Left lung (tissue), 10 donors: ENCODE data around the gene SHISA7. TPM values are rescaled to one million over a fixed set of nuclear protein-coding genes. Genes with fewer than 3 reads are reported as not detected.

ENCODE experiments used
- ATAC-seq: fragments of 200-7000 bp; cut with Tn5 transposase; one replicate; pipeline ENCODE4 v1.9.1; 2020; ENCODE audit warnings: moderate library complexity
- DNase-seq, 4 donors: peaks; one replicate each; pipeline ENCODE4 v3.0.0-alpha.2; 2013 to 2020
- H3K27ac ChIP-seq, 2 donors: fragments of 200-600 bp; sonication (generic) in 1 of 2; one replicate each; pipeline versions ENCODE4 v1.5.0 to v1.8.0; 2020 to 2021
- H3K27me3 ChIP-seq, 2 donors: fragments of 200-600 bp; sonication (generic) in 1 of 2; one replicate each; pipeline versions ENCODE4 v1.5.0 to v1.8.0; 2020 to 2021
- H3K36me3 ChIP-seq, 2 donors: fragments of 200-600 bp; sonication (generic) in 1 of 2; one replicate each; pipeline versions ENCODE4 v1.5.0 to v1.8.0; 2020 to 2021
- H3K4me1 ChIP-seq, 2 donors: fragments of 200-600 bp; one replicate each; pipeline ENCODE4 v1.8.0; 2021
- H3K4me3 ChIP-seq, 2 donors: fragments of 200-600 bp; sonication (generic) in 1 of 2; one replicate each; pipeline versions ENCODE4 v1.5.0 to v1.8.0; 2020 to 2021; ENCODE audit warnings: mild to moderate bottlenecking in 1 of 2
- H3K9me3 ChIP-seq, 2 donors: fragments of 200-600 bp; sonication (generic) in 1 of 2; one replicate each; pipeline versions ENCODE4 v1.5.0 to v1.8.0; 2020 to 2021
- intact Hi-C, 2 donors: fragments of 100-400 bp; cut with DNase I; formaldehyde crosslinking; loops; one replicate each; pipeline versions ENCODE4 v1.11.2 to v1.14.2; 2022
- polyA plus RNA-seq, 6 donors: library from polyadenylated mRNA; unstranded; fragments of 120-200 nt; gene quantifications; one replicate each; pipeline ENCODE4 v1.2.1, GENCODE V29; 2013; ENCODE audit not compliant: insufficient read length in 6 of 6
- total RNA-seq, 2 donors: library from RNA; stranded (reverse); fragmentation: NEBNext Ultra II Directional; extraction: Animal tissue kit (Norgen Biotek cat#: 25700); gene quantifications; one replicate each; pipeline ENCODE4 v1.2.1, GENCODE V29; 2021
- TF ChIP-seq, protein P1 (sequence below), 2 donors: fragments of 200-600 bp; sonication (generic) in 1 of 2; IDR thresholded peaks; one replicate each; pipeline versions ENCODE4 v1.5.0 to v1.8.0; 2021; ENCODE audit warnings: antibody characterized with exemption in 2 of 2
- donor health status: DM: no; HTN: yes; CAD: no.
- donor health status: DM: no; HTN: no; CAD: no.

SHISA7 gene
- total and polyA plus RNA-seq, 8 donors: 0.11 to 0.23 (median 0.20) TPM; not detected in 2

DNA sequence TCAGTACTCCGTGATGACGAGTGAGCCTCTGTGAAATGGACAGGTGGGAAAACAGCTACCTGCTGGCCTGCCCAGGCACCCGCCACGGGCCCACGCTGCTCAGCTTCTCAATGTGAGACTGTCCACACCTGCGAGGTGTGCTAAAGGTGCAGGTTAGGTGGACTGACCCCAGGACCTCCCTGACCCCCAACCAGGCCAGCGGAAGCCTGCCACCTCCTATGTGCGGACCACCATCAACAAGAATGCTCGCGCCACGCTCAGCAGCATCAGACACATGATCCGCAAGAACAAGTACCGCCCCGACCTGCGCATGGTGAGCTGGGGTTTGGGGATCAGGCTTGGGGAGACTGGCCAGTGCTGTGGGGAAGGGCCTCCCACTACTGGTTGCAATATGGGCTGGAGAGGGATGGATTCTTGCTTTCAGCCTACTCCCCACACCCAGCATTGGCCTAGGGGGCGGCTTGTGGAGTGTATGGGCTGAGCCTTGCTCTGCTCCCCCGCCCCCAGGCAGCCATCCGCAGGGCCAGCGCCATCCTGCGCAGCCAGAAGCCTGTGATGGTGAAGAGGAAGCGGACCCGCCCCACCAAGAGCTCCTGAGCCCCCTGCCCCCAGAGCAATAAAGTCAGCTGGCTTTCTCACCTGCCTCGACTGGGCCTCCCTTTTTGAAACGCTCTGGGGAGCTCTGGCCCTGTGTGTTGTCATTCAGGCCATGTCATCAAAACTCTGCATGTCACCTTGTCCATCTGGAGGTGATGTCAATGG is 55.2 kb downstream of the SHISA7 start:
- intact Hi-C loops: loop anchor here in 1 of 2 donors (10.0 kb wide), 1 partner anchor 83 kb away; no protein-coding TSS in a partner anchor
- Histone ChIP-seq H3K4me3 (peak overlapping the region; percentile 86 to 91), H3K36me3 (peaks cover 0 to 56% of the 10 kb centered on the region in 2 donors), H3K27me3 (no peaks in the 10 kb centered on the region), H3K4me1 (peaks cover 30 to 60% of the 10 kb centered on the region in 2 donors), H3K9me3 (no peaks in the 10 kb centered on the region), H3K27ac (no peak overlapping the region)
- TF ChIP-seq, protein P1, sequence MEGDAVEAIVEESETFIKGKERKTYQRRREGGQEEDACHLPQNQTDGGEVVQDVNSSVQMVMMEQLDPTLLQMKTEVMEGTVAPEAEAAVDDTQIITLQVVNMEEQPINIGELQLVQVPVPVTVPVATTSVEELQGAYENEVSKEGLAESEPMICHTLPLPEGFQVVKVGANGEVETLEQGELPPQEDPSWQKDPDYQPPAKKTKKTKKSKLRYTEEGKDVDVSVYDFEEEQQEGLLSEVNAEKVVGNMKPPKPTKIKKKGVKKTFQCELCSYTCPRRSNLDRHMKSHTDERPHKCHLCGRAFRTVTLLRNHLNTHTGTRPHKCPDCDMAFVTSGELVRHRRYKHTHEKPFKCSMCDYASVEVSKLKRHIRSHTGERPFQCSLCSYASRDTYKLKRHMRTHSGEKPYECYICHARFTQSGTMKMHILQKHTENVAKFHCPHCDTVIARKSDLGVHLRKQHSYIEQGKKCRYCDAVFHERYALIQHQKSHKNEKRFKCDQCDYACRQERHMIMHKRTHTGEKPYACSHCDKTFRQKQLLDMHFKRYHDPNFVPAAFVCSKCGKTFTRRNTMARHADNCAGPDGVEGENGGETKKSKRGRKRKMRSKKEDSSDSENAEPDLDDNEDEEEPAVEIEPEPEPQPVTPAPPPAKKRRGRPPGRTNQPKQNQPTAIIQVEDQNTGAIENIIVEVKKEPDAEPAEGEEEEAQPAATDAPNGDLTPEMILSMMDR (IDR thresholded peaks at IDR 0.05): no peak
- DNase-seq (no peak), ATAC-seq (no peak)

DNA sequence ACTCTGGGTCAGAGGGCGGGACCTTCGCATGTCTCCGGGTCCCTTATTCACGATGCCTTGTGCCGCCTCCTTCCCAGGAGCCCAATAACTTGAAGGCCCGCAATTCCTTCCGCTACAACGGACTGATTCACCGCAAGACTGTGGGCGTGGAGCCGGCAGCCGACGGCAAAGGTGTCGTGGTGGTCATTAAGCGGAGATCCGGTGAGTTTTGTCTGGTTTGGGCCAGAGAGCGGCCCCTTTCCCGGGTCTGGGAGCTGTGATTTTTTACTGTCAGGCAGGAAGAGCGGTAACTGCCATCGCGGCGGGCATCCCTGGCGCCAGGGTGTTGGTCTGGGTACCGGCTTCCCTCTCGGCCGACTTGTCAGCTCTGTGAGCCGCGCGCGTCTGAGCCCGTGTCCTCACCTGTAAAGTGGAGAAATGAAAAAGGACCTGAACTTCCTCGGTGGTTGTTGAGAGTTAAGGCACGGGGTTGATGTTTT is 56.6 kb downstream of the SHISA7 start:
- TF ChIP-seq, protein P1 (IDR thresholded peaks at IDR 0.05): no peak
- Histone ChIP-seq H3K4me3 (peak overlapping the region; percentile 86 to 91), H3K27me3 (no peaks in the 10 kb centered on the region), H3K9me3 (no peaks in the 10 kb centered on the region), H3K36me3 (peaks cover 0 to 52% of the 10 kb centered on the region in 2 donors), H3K4me1 (peaks cover 30 to 63% of the 10 kb centered on the region in 2 donors), H3K27ac (peak overlapping the region; percentile 96 to 97)
- ATAC-seq: no peak
- intact Hi-C loops: loop anchor here in 1 of 2 donors (10.0 kb wide), 1 partner anchor 82 kb away; no protein-coding TSS in a partner anchor
- DNase-seq: peak in 1 of 4 donors; percentile 82

DNA sequence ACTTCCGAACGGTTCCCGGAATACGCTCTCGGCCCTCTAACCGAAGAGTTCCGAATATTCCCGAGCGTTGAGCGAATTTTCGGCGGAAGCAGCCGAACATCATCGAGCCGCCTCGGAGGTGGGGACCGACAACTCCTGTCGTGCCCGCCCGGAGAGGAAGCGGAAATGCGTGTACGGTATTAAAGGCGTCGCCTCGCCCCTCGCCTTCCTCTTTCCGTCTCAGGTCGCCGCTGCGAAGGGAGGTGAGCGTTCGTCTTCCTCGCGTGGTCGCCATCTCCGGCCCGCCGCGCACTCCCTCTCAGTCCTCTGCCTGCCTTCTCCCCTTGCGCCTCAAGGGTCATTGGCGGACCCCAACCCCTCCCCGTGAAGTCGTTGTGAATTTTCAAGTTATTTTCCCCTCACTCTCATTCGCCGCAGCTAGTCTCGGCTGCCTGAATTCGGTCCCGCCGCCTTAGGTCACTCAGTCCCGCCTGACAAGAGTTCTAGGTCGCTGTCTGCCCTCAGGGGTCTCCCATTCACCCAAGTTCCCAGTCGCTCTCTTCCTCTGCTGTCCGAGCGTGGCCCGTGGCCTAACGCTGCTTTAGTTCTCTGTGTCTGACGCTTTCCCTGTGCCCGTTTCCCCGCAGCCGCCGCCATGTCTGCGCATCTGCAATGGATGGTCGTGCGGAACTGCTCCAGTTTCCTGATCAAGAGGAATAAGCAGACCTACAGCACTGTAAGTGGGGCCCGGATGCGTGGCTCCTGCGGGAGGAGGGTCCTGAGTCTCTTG is 57.2 kb downstream of the SHISA7 start, which contains the start of gene RPL28:
TSS of gene RPL28 (plus strand) at position 209 of the 769 bp plus-strand sequence. CDS start at position 635, 426 bp downstream.
- peaks cover 30 to 63% of the 10 kb centered on the region in 2 donors for H3K4me1 ChIP-seq
- TF ChIP-seq, protein P1 (IDR thresholded peaks at IDR 0.05): peak in 1 of 2 donors; percentile 10
- H3K36me3 ChIP-seq: peaks cover 0 to 45% of the 10 kb centered on the region in 2 donors
- ATAC-seq (peak; percentile 87), DNase-seq (peak; percentile 97 to 99 (median 98))
- H3K9me3 ChIP-seq: no peaks in the 10 kb centered on the region
- H3K27me3 ChIP-seq: no peaks in the 10 kb centered on the region
- intact Hi-C loops: loop anchor here in 1 of 2 donors (10.0 kb wide), 1 partner anchor 81 kb away; no protein-coding TSS in a partner anchor
- H3K4me3 ChIP-seq: peak within 1 kb of the TSS; percentile 86 to 91
- H3K27ac ChIP-seq: peak within 1 kb of the TSS; percentile 96 to 97

DNA sequence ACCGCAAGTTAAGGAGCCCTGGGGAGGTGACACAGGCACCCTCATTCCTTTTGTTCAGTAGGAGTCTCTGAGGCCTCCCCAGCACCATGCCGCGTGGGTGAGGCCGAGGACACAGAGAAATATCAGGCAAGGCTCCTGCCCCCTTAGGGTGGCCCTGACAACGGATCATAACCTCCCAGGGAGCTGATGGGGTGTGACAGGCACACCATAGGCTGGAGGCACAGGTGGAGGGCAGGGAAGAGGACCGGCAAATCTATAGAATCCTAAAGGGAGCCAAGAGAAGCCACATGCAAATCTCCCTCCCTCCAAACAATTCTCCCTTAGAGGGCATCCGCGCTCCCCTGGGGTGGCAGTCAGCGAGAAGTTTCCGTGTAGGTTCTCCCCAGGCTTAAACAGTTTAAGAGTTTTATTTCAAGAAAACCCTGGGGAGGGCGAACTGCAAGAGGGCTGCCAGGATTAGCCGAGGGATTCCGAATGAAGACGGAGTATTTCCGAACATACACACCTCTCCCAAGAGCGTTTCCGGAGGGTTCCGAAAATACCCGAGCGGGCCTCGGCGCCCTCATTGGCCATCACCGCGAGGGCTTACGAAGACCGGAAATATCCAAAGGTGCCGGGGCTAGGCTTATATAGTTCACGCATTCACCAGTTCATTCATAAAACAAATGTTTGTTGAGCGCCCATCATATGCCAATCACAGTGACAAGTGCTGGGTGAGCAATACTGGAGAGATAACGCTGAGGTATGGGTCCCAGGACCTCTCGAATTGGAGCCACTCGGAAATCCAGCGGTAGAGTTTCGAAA is 58.0 kb downstream of the SHISA7 start:
- ATAC-seq (peak; percentile 86), DNase-seq (peak; percentile 93 to 97 (median 95))
- intact Hi-C loops: loop anchor here in 1 of 2 donors (10.0 kb wide), 1 partner anchor 80 kb away; no protein-coding TSS in a partner anchor
- H3K4me1 ChIP-seq: peaks cover 30 to 59% of the 10 kb centered on the region in 2 donors
- peak overlapping the region; percentile 96 to 97 for H3K27ac ChIP-seq
- no peaks in the 10 kb centered on the region for H3K9me3 ChIP-seq
- peaks cover 0 to 37% of the 10 kb centered on the region in 2 donors for H3K36me3 ChIP-seq
- H3K4me3 ChIP-seq: peak overlapping the region; percentile 86 to 91
- H3K27me3 ChIP-seq: no peaks in the 10 kb centered on the region
- TF ChIP-seq, protein P1 (IDR thresholded peaks at IDR 0.05): no peak
